Measurements from ENCODE around the gene ANXA2R. TPM values are rescaled to one million over a fixed set of nuclear protein-coding genes. Genes with fewer than 3 reads are reported as not detected.

ANXA2R gene
- total and polyA plus RNA-seq, 2 of the 13 experiments (the other 11 are each of a cell fraction or from before 2014, with no cell fraction given): 0.95 to 1.3 TPM

DNA sequence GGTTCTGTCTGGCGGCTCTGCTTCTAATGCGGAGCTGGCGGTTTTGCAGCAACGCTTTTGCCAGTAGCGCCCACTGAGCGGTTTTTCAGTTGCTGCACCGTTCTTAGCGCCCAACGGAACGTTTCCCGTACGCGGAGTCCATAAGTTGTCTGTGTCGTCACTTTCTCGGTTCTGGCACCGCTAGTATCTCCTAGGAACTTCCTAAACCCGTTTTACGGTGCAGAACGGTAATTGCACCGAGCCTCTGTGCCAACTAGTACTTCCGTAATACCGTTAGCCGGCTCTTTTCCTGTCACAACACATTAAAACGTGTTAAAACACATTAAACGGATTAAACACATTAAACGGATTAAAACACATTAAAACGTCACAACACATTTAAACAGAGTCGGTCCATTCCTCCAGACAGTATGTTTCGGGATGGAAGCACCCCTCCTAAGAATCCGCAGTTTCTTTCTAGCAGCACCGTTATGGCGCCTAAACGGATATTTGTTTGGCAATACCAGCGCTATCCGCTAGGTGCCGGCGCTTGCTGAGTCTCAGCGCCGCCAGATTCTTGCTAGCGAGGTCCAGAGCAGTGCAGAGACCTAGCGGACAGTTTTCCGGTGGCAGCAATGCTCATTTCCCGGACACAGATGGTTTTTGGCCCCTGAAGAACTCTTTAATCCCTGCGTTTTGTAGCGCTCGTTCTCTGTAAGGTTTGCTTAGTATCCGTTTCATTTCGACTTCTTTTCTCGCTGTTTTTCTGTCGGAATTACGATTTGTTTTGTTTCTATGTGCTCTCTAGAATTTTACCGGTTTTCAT is 45.4 kb downstream of the ANXA2R start (continued):
- TF ChIP-seq HOXA3 (CRISPR knock-in tag; IDR thresholded peaks at IDR 0.05): peak; percentile 36; the same call in 1 of the 2 replicates
- TF ChIP-seq POGZ (CRISPR knock-in tag; IDR thresholded peaks at IDR 0.05): peak; percentile 60
- no peak for TF ChIP-seq BRCA1 (CRISPR knock-in tag; IDR thresholded peaks at IDR 0.05)
- no peak for TF ChIP-seq ZBTB7A (CRISPR knock-in tag; IDR thresholded peaks at IDR 0.05)
- no peak for TF ChIP-seq ZNF335 (CRISPR knock-in tag; IDR thresholded peaks at IDR 0.05)
- TF ChIP-seq ZNF232 (CRISPR knock-in tag; IDR thresholded peaks at IDR 0.05; ENCODE audit: borderline replicate concordance): peak; percentile 63; the same call in 1 of the 2 replicates
- TF ChIP-seq ZNF333 (CRISPR knock-in tag; IDR thresholded peaks at IDR 0.05; ENCODE audit: borderline replicate concordance): 0 out of 2 replicates have a peak, but pooled peaks have one; percentile 46
- TF ChIP-seq, protein P1, sequence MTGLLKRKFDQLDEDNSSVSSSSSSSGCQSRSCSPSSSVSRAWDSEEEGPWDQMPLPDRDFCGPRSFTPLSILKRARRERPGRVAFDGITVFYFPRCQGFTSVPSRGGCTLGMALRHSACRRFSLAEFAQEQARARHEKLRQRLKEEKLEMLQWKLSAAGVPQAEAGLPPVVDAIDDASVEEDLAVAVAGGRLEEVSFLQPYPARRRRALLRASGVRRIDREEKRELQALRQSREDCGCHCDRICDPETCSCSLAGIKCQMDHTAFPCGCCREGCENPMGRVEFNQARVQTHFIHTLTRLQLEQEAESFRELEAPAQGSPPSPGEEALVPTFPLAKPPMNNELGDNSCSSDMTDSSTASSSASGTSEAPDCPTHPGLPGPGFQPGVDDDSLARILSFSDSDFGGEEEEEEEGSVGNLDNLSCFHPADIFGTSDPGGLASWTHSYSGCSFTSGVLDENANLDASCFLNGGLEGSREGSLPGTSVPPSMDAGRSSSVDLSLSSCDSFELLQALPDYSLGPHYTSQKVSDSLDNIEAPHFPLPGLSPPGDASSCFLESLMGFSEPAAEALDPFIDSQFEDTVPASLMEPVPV (CRISPR knock-in tag; IDR thresholded peaks at IDR 0.05): peak; percentile 42; the same call in 1 of the 2 replicates
- TF ChIP-seq, protein P2, sequence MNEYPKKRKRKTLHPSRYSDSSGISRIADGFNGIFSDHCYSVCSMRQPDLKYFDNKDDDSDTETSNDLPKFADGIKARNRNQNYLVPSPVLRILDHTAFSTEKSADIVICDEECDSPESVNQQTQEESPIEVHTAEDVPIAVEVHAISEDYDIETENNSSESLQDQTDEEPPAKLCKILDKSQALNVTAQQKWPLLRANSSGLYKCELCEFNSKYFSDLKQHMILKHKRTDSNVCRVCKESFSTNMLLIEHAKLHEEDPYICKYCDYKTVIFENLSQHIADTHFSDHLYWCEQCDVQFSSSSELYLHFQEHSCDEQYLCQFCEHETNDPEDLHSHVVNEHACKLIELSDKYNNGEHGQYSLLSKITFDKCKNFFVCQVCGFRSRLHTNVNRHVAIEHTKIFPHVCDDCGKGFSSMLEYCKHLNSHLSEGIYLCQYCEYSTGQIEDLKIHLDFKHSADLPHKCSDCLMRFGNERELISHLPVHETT (CRISPR knock-in tag; conservative IDR thresholded peaks at IDR 0.05): 0 out of 2 replicates have a peak, but pooled peaks have one; percentile 17
- TF ChIP-seq, protein P3, sequence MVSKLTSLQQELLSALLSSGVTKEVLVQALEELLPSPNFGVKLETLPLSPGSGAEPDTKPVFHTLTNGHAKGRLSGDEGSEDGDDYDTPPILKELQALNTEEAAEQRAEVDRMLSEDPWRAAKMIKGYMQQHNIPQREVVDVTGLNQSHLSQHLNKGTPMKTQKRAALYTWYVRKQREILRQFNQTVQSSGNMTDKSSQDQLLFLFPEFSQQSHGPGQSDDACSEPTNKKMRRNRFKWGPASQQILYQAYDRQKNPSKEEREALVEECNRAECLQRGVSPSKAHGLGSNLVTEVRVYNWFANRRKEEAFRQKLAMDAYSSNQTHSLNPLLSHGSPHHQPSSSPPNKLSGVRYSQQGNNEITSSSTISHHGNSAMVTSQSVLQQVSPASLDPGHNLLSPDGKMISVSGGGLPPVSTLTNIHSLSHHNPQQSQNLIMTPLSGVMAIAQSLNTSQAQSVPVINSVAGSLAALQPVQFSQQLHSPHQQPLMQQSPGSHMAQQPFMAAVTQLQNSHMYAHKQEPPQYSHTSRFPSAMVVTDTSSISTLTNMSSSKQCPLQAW (CRISPR knock-in tag; IDR thresholded peaks at IDR 0.05): peak; percentile 64; the same call in 1 of the 2 replicates
- TF ChIP-seq ERF (CRISPR knock-in tag; IDR thresholded peaks at IDR 0.05): peak; percentile 38; the same call in 1 of the 2 replicates
- TF ChIP-seq, protein P4, sequence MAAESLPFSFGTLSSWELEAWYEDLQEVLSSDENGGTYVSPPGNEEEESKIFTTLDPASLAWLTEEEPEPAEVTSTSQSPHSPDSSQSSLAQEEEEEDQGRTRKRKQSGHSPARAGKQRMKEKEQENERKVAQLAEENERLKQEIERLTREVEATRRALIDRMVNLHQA (CRISPR knock-in tag; IDR thresholded peaks at IDR 0.05): no peak
- TF ChIP-seq, protein P5, sequence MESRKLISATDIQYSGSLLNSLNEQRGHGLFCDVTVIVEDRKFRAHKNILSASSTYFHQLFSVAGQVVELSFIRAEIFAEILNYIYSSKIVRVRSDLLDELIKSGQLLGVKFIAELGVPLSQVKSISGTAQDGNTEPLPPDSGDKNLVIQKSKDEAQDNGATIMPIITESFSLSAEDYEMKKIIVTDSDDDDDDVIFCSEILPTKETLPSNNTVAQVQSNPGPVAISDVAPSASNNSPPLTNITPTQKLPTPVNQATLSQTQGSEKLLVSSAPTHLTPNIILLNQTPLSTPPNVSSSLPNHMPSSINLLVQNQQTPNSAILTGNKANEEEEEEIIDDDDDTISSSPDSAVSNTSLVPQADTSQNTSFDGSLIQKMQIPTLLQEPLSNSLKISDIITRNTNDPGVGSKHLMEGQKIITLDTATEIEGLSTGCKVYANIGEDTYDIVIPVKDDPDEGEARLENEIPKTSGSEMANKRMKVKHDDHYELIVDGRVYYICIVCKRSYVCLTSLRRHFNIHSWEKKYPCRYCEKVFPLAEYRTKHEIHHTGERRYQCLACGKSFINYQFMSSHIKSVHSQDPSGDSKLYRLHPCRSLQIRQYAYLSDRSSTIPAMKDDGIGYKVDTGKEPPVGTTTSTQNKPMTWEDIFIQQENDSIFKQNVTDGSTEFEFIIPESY (CRISPR knock-in tag; IDR thresholded peaks at IDR 0.05): 0 out of 2 replicates have a peak, but pooled peaks have one; percentile 19
- TF ChIP-seq REPIN1 (CRISPR knock-in tag; IDR thresholded peaks at IDR 0.05; ENCODE audit: borderline replicate concordance, low read depth): peak; percentile 57; the same call in 1 of the 2 replicates
- no peak for TF ChIP-seq NCOA5 (CRISPR knock-in tag; IDR thresholded peaks at IDR 0.05)
- TF ChIP-seq, protein P6, sequence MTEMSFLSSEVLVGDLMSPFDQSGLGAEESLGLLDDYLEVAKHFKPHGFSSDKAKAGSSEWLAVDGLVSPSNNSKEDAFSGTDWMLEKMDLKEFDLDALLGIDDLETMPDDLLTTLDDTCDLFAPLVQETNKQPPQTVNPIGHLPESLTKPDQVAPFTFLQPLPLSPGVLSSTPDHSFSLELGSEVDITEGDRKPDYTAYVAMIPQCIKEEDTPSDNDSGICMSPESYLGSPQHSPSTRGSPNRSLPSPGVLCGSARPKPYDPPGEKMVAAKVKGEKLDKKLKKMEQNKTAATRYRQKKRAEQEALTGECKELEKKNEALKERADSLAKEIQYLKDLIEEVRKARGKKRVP (CRISPR knock-in tag; IDR thresholded peaks at IDR 0.05): 0 out of 4 replicates have a peak, but pooled peaks of 1 of the 2 experiments have one; percentile 21
- TF ChIP-seq, protein P7, sequence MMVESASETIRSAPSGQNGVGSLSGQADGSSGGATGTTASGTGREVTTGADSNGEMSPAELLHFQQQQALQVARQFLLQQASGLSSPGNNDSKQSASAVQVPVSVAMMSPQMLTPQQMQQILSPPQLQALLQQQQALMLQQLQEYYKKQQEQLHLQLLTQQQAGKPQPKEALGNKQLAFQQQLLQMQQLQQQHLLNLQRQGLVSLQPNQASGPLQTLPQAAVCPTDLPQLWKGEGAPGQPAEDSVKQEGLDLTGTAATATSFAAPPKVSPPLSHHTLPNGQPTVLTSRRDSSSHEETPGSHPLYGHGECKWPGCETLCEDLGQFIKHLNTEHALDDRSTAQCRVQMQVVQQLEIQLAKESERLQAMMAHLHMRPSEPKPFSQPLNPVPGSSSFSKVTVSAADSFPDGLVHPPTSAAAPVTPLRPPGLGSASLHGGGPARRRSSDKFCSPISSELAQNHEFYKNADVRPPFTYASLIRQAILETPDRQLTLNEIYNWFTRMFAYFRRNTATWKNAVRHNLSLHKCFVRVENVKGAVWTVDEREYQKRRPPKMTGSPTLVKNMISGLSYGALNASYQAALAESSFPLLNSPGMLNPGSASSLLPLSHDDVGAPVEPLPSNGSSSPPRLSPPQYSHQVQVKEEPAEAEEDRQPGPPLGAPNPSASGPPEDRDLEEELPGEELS (CRISPR knock-in tag; IDR thresholded peaks at IDR 0.05): peak; percentile 49; the same call in 1 of the 2 replicates
- TF ChIP-seq ZNF780A (CRISPR knock-in tag; IDR thresholded peaks at IDR 0.05): no peak
